Posterior vena cava (tissue), 2 donors: ENCODE measurements around the gene COX18. TPM values are rescaled to one million over a fixed set of nuclear protein-coding genes. Genes with fewer than 3 reads are reported as not detected.

Source experiments
- DNase-seq: peaks from one replicate; pipeline ENCODE4 v3.0.0-alpha.2; 2020; ENCODE audit warnings: low spot score
- intact Hi-C, 2 donors: fragments of 100-400 bp; cut with DNase I; formaldehyde crosslinking; loops; one replicate each; pipeline versions ENCODE4 v1.14.1 to v1.14.2; 2022 to 2023
- total RNA-seq, 2 donors: library from RNA; stranded (reverse); fragmentation: NEBNext Ultra II Directional; extraction: Animal tissue kit (Norgen Biotek cat#: 25700); gene quantifications; one replicate each; pipeline ENCODE4 v1.2.1, GENCODE V29; 2021
- donor health status: DM: yes; HTN: yes; CAD: no.
- donor health status: DM: yes; HTN: yes; CAD: no.

The COX18 gene
- total RNA-seq, 2 donors from 2014 or later: 7.8 to 9.7 TPM

DNA sequence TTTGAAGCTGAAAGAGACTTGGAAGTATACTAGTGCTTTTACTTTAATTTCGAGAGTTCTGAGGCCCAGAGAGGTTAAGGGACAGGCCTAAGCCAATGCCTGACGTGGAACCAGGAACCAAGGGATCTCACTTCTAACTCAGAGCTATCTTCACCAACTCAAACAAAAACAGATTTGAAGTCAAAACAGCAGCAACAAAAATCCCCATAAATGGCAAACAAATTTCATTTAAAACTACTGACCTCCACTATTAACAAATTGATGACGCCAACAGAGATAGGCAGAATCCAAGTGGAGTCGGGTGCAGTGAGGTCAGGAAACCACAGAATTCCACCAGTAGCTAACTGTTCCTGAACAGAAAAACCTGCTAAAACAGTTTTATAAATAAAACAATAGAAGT is 5.0 kb downstream of the COX18 start:
- intact Hi-C loops: no loop called here
- no peak for DNase-seq

DNA sequence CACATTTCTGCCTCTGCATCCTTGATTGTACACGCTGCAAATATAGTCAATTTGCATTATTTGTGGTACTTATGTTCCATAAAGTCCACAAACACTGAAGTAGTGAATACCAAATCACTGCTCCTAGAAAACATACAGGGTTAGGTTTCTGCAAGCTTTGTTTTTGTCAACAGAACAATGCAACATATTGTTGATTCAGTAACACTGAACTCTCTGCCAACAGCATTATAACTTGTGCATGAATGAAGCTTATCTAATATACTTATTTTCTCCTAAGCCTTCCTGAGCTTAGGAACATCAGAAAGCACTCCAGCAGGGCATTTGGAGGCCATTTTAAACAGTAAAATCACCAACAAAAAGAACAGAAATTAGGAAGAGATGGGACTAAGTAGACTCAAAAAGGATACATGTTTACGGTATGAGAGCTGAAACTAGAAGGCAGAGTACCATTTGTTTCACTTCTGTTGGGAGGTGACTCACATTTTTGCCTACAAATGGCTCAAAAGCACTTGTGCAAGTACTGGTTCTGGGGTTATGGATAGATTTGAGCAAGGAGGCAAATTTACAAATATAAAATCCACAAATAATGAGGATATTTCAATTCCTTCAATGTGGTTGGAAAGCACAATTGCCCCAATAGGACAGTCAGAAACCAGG is 14.1 kb downstream of the COX18 start:
- intact Hi-C loops: no loop called here
- no peak for DNase-seq

DNA sequence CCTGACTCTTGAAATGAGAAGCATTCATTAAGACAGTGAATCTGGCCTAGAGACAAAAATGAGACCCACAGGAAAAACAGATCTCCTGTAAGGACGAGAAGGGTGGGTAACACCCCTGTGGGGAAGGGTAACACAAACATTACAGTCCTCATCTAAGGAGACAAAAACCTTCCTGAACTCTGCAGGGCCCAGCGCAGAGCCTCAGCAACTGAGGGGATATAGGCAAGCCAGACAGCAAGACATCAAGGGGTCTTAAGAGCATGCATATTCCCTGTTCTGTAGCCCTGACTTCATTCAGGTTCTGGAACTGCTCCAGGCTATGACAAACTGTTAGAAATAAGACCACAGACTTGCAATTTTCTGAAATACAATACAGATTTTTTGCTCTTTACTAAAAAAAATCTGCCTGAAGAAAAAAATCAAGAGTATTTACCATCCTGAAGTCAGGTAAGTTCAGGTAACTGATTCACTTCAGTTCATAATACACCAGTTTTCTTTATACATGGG is 15.5 kb downstream of the COX18 start:
- intact Hi-C loops: no loop called here
- DNase-seq: no peak

DNA sequence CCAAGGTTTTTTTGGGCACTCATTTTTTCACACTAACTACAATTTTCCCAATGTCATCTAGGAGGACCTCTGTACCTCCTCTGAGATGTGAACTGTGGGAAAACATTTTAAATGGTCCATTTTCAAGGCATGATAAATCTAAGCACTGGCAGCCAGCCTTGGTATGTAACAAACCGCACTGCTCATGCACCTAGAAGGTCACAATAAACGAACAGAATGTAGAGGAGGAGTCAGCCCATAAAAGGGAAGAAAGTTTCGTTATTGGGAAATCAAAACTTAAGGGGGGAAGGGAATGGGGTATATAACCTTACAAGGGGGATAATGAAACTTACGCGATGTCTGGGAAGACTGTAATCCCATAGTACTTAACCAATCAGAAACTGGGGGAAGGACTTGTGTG is 16.4 kb downstream of the COX18 start:
- intact Hi-C loops: no loop called here
- DNase-seq: no peak

DNA sequence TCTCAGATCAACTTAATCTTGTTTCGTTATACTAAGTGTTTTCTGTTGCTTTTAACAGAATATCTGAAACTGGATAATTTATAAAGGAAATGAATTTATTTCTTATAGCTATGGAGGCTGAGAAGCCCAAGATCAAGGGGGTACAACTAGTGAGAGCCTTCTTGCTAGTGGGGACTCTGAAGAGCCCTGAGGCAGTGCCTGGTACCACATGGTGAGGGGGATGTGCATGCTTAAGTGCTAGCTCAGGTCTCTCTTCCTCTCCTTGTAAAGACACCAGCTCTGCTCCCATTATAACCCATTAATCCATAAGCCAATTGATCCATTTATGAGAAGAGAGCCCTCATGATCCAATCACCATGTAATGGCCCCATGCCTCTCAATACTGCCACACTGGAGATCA is 17.9 kb downstream of the COX18 start:
- no peak for DNase-seq
- intact Hi-C loops: no loop called here

DNA sequence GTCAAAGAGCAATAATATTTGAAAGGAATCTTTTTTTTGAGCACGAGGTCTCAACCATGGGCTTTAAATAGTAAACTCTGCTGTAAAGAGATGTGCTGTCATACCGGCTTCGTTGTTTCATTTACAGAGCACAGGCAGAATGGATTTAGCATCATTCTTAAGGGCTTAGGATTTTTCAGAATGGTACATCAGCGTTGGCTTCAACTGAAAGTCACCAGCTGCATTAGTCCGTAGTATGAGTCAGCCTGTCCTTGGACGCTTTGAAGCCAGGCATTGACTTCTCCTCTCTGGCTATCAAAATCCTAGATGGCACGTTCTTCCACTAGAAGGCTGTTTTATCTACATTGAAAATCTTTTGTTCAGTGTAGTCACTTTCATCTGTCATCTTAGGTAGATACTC is 23.6 kb downstream of the COX18 start:
- DNase-seq: no peak
- intact Hi-C loops: no loop called here

DNA sequence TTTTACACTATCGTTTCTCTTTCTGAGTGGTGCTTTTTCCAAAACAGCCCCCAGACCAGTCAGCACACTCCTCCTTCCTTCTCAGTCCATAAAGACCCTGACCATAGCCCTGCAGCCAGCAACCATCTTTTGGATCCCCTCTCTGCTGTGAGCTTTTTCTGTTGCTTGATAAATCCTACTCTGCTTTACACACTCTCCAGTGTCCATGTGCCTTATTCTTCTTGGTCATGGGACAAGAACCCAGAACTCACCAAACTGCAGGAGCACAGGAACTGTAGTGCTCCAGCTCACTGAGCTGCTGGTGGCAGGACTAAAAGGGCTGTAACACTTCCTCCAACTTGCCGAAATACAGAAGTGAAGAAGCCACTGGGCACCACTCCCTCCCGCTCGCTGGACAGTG is 32.5 kb downstream of the COX18 start:
- intact Hi-C loops: no loop called here
- no peak for DNase-seq

DNA sequence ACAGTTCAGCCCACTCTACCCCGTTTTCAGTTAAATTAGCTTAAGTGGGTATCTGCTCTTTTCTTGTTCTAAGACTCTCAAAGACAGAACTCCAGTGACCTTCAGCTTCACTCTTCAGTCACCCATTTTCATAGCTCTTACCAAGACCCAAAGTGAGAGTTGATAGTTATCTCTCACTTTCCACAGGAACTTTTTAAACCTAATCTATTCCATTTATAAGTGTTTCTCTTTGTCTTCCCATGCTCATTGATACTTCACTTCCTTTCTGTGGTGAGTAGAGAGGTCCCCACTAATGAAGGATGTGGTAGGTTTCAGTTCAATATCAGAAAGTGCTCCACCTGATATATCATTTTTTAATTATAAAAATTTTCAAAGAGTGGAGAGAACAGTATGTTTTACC is 33.4 kb downstream of the COX18 start:
- no peak for DNase-seq
- intact Hi-C loops: no loop called here

DNA sequence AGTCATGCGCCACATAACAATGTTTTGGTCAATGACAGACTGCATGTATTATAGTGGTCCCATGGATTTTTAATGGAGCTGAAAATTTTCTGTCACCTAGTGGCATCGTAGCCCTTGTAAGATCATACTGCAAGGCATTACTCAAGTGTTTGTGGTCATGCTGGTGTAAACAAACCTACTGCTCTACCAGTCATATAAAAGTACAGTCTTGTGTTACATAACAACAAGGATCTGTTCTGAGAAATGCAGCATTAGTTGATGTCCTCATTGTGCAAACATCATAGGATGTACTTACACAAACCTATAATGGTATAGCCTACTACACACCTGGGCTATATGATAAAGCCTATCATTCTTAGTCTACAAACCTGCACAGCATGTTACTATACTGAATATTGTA is 34.6 kb downstream of the COX18 start:
- intact Hi-C loops: no loop called here
- no peak for DNase-seq

DNA sequence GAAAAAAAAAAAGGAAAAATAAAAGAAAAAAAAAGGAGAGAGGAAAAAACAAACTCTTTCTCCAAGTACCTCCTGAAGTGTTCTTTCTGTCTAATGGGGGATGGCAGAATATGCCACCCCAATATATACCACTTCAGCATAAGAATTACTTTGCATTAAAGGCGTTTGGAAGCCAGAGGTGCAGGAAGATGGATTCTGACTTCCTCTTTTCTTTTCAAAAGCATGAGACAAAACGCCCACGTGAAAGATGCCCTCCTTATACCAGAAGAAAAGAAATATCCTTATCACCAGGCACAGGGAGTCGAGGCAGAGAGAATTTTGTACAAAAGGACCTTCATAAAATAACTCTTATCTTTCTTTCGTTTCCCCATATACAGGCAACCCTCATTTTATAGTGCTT is 40.9 kb downstream of the COX18 start:
- intact Hi-C loops: no loop called here

DNA sequence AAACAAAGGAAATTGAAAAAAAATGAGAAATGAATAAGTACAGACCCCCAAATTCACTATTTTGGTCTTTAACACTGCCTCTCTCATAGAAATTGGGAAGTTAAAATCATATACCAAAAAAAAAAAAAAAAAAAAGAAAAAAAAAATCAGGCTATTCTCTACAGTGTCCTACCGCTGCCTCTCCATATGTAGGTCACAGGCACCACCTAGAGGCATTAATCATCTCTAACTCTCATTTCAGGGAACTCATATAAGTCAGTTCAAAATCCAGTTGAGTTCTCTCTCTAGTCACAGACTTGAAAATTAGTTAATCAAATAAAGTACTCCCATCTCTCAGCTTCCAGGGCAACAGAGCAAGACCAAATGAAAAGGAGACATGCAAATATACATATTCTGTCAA is 47.9 kb downstream of the COX18 start:
- DNase-seq: no peak
- intact Hi-C loops: no loop called here

More for the DNA sequence above, 40.9 kb downstream of the COX18 start:
- DNase-seq: no peak

DNA sequence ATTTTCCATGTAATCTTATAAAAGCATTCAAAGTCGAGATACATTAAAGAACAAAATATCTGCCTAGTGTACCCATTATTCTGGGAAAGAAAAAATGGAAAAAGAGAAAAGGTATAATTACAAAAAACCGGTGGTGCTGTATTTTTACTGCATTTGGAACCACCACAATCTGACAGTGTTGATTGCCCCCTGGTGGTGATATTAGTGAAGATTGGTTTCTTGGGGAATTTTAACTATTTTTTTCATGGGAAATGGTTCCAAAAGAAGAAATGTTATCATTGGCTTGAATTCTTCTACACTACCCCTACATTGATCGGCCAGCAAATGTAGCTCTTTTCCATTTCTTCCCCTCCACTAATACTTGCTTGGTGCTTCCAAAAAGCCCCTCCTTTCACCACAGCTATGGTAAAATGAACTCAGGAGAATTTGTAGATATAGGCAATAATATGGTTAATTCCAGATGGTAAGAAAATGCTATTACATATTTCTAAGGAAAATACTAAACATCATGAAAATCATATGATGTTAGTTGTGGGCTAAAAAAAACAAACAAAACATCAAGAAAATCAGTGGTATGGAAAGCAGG is 50.0 kb downstream of the COX18 start:
- intact Hi-C loops: loop anchor here (10.0 kb wide), 1 partner anchor 315 kb away; no protein-coding TSS in a partner anchor
- no peak for DNase-seq

DNA sequence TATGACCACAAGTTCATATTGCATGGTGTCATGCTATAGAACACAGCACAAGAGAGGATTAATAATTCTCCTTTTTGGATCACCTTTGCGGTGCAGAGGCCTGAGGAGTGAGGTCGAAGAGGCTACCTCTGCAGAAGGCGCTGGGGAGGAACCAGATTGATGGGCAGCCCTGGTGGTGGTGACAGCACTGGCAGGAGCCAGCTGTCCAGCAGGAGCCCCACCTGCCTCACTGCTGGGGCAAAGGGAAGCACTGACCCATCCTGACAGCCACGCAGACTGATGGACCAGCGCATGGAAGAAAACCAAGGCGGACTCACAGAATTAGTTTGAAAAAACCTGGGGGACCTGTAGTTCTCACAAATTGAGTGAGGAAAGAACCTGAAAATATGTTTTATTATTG is 50.9 kb downstream of the COX18 start:
- intact Hi-C loops: loop anchor here (10.0 kb wide), 1 partner anchor 314 kb away; no protein-coding TSS in a partner anchor
- DNase-seq: no peak

DNA sequence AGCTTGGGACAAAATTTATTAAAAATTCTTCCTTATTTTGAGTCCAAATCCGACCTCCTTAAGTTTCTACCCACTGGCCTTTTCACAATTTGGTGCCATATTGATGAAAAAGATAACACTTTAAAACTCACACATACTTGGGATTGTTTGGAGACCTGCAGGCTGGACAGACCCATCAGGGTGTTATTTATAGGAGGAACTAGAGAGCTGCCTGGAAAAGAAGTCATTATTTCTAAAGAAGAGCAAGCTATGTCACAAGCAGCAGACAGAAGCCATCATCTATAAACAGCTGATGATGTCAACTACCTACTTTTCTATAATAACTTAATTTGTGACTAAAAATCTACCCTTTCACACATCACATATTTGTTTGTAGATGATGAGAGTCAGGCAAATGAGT is 56.2 kb downstream of the COX18 start:
- intact Hi-C loops: loop anchor here (10.0 kb wide), 1 partner anchor 309 kb away; no protein-coding TSS in a partner anchor
- no peak for DNase-seq

DNA sequence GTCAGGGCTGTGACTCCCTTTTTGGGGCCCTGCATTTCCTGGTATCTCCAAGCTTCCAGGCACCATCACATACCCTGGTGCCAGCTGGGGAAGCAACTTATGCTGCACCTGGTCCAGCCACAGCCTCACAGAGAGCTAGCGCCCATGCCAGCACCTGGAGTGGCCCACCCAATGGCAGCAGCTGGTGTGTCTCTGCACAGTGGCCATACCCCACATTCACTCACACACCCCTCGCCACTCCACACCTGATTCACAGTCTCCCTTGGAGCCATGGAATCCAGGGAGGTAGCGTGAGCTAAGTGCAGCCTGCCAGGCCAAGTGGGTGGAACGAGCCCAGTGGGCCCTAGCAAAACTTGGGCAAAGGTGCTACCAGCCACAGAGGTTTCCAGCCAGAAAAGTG is 56.8 kb downstream of the COX18 start:
- intact Hi-C loops: loop anchor here (10.0 kb wide), 1 partner anchor 308 kb away; no protein-coding TSS in a partner anchor
- DNase-seq: peak; percentile 48

DNA sequence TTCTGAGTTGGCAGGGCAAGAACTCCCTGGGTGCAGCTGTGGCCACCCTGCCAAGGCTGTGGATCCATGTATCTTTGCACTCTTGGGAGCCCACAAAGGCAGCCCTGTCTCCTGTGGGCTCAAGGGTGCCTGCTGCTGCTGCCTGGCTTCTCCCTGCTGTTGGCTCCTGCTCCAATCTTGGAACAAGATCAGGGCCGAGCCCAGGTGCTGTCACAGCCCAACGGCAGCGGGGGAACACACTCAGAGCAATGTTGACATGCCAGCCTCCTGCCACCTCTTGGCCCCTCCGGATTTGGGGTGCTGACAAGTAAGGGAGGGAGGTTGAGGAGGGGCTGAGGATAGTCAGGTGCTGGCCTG is 57.9 kb downstream of the COX18 start:
- no peak for DNase-seq
- intact Hi-C loops: loop anchor here (10.0 kb wide), 1 partner anchor 307 kb away; no protein-coding TSS in a partner anchor

DNA sequence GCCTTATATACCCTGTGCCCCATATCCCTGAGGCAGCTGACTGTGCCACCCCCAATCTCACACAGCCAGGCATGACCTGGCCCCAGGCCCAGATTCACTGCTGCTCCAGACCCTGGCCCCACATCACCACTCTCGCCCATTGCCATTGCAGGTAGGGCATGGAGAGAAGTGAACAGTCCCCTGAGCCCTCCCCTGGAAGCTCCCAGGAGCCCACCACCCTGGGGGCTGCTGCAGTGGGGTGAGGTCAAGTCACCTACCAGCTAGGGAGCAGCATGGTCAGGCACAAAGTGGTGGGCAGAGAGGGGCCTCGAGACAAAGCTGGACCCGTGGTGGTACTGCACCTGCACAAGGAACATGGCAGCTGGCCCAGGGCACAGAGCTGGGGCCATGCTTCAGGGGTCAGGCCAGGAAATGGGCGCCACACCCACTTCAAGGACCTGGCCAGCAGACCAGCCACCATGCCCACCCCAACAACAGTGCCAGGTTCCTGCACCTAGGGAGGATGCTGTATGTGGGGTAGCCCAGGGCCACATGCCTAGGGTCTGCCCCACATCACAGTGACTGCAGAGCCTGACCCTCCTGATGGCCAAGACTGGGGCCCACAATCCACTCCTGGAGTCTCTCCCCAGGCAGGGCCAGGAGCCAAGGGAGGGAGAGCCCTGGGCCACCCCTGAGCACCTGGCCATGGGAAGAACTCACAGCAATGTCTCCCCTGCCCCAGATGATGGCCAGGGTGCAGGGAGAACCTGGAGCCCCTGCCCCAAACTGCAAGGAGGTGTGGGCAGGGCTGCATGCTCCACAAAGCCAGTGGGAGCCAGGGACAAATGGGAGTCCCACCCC is 58.5 kb downstream of the COX18 start:
- intact Hi-C loops: loop anchor here (10.0 kb wide), 1 partner anchor 306 kb away; no protein-coding TSS in a partner anchor
- DNase-seq: no peak

DNA sequence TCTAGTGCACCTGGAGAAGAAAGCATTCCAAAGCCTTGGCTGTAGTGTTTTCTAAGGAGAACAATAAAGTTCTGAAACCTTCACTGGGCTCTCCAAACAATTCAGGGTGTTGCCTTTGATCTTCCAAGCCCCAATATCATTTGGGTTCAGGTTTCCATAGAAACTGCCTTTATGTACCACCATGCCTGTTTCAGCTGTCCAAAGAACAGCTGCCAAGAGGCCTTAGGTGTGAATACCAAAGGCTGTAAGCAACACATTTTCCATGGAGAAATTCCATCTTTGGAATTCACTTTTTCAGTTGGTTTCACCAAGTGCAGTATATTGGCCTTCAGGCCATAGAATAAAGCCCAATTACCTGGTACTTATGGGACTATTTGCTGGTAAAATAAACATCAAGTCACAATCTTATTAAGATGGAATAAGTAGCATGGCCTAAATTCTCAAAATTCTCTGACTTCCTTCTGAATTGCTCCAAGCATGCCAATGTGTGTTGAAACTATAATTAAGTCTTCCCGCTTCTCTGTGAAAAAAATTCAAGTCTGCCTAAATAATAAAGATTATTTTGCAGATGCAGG is 61.9 kb downstream of the COX18 start:
- no peak for DNase-seq
- intact Hi-C loops: no loop called here

DNA sequence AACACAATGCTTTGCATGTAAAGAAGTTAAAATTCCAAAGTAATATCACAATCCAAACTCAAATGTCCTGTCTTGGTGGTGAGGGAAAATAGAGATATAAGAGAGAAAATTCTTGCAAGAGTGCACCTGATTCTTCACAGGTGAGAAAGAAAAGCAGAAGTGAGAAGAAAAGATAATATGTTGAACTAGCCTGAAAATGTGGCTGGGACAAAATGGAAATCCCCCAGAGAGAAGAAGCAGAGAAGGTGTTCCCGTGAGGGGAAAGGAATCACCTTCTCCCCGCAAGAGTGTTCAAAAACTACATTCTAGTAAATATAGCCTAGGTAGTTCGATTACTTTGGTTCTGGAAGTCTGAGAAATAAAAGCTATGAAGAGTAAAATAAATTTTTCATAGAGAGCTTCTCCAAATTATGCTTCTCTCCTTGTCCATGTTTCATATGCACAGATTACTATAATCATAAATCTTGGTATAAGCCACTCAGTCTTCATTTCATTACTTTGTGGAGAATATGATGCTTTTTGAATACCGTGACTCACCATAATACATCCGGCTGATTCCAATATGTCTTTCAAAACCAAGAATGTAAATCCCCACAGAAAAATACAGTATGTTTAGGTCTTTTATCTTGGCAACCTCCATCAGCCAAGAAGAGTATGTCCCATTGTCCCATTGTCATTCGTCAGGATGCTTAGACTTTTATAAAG is 63.1 kb downstream of the COX18 start:
- intact Hi-C loops: no loop called here
- DNase-seq: no peak
